ENCODE data around the gene OCEL1.

DNA sequence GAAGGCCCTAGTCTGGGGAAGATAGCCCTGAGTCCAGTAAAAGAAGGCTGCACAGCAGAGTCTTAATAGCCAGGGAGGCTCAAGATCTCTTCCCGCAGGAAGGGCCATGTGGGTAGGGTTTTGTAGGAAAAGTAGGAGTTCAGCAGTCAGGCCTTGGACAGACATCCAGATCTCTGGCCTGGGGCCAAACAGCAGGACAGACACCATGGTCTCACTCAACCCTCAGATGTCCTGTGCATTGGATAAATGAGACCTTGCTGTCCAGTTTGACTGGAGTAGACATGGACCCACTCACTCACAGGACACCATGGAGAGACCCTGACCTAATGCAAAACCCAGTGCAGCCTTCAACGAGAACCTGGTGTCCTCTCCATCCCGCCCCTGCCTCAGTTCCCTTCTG, 3.9 kb downstream of the OCEL1 start:
- TF ChIP-seq POLR2A (IDR thresholded peaks at IDR 0.05): no peak
- TF ChIP-seq POLR2AphosphoS5 (IDR thresholded peaks at IDR 0.05): no peak
- TF ChIP-seq, protein P1, sequence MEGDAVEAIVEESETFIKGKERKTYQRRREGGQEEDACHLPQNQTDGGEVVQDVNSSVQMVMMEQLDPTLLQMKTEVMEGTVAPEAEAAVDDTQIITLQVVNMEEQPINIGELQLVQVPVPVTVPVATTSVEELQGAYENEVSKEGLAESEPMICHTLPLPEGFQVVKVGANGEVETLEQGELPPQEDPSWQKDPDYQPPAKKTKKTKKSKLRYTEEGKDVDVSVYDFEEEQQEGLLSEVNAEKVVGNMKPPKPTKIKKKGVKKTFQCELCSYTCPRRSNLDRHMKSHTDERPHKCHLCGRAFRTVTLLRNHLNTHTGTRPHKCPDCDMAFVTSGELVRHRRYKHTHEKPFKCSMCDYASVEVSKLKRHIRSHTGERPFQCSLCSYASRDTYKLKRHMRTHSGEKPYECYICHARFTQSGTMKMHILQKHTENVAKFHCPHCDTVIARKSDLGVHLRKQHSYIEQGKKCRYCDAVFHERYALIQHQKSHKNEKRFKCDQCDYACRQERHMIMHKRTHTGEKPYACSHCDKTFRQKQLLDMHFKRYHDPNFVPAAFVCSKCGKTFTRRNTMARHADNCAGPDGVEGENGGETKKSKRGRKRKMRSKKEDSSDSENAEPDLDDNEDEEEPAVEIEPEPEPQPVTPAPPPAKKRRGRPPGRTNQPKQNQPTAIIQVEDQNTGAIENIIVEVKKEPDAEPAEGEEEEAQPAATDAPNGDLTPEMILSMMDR (IDR thresholded peaks at IDR 0.05): no peak
- no peak for TF ChIP-seq EP300 (IDR thresholded peaks at IDR 0.05)

All from stomach (tissue), 4 donors.